Activated T-helper 1 cell treated with Interleukin-2 at 50 U/mL for 16 hours (primary cell): ENCODE measurements around the gene KCTD11.
A peak's percentile ranks its signal among the peaks of the same experiment; 100 is the strongest.
"Not testable (repeated sequence)": the region's sequence is repeated elsewhere in the genome, so short reads cannot be mapped to it uniquely, and the experiment has no call there.

Experiments used
- DNase-seq: peaks from one replicate; pipeline ENCODE4 v3.0.0-alpha.2; 2020; ENCODE audit warnings: low read depth

KCTD11 gene

GRCh38 chr17:7343250-7343649, 8.7 kb upstream of the KCTD11 start:
- DNase-seq = no peak

GRCh38 chr17:7346761-7347614, 5.0 kb upstream of the KCTD11 start:
- no peak for DNase-seq

GRCh38 chr17:7347630-7348477, 4.1 kb upstream of the KCTD11 start:
- DNase-seq = no peak

GRCh38 chr17:7348478-7349242, 3.3 kb upstream of the KCTD11 start:
- DNase-seq = no peak

GRCh38 chr17:7352503-7352889, 534 bp downstream of the KCTD11 start:
- DNase-seq = no peak

- DNase-seq = no peak
Observed at GRCh38 chr17:7352910-7353635, 1.1 kb downstream of the KCTD11 start.

- DNase-seq = no peak
Observed at GRCh38 chr17:7354262-7354843, 2.4 kb downstream of the KCTD11 start.

GRCh38 chr17:7355053-7355452, 3.1 kb downstream of the KCTD11 start, which contains the start of gene TMEM95:
Gene TMEM95, plus strand, starts transcription at chr17:7355156. Its CDS starts 49 bp downstream, at chr17:7355205.
- DNase-seq = no peak

- DNase-seq = no peak
Observed at GRCh38 chr17:7355573-7355972, 3.6 kb downstream of the KCTD11 start.

GRCh38 chr17:7356072-7356549, 4.1 kb downstream of the KCTD11 start:
- DNase-seq = peak; percentile 74

GRCh38 chr17:7356756-7357155, 4.8 kb downstream of the KCTD11 start:
- DNase-seq = no peak

GRCh38 chr17:7357381-7357780, 5.4 kb downstream of the KCTD11 start:
- no peak for DNase-seq

GRCh38 chr17:7361906-7362305, 9.9 kb downstream of the KCTD11 start:
- DNase-seq = no peak

- no peak for DNase-seq
Observed at GRCh38 chr17:7363311-7363710, 11.3 kb downstream of the KCTD11 start.

- DNase-seq = not testable (repeated sequence)
Observed at GRCh38 chr17:7365963-7366362, 14.0 kb downstream of the KCTD11 start.

GRCh38 chr17:7367083-7367482, 15.1 kb downstream of the KCTD11 start:
- DNase-seq = no peak

GRCh38 chr17:7367918-7368598, 16.1 kb downstream of the KCTD11 start:
- no peak for DNase-seq

GRCh38 chr17:7368599-7368994, 16.6 kb downstream of the KCTD11 start:
- DNase-seq = not testable (repeated sequence)

GRCh38 chr17:7369825-7370224, 17.9 kb downstream of the KCTD11 start:
- no peak for DNase-seq

GRCh38 chr17:7370853-7371252, 18.9 kb downstream of the KCTD11 start:
- DNase-seq = no peak
